Calu3 (cell line): ENCODE results near the gene DCST2. TPM values are rescaled to one million over a fixed set of nuclear protein-coding genes. Genes with fewer than 3 reads are reported as not detected.

ENCODE experiments used
- BruUV-seq: library from RNA; stranded (reverse); fragments of 400-500 nt; replicated peaks from 2 replicates; lab custom pipeline; 2021; lab: Mats Ljungman, UMichigan
- CTCF ChIA-PET: fragments of 300-600 bp; sonication (Branson Sonifier 250); formaldehyde crosslinking; loops from one replicate; lab custom pipeline; 2022; ENCODE audit warnings: antibody characterized with exemption; lab: Charles Lee
- DNase-seq: peaks from one replicate; pipeline ENCODE4 v3.0.0; 2022
- H3K27ac Mint-ChIP-seq: one replicate; pipeline ENCODE4 v1.8.0; 2022; ENCODE audit warnings: mixed read lengths; ENCODE audit not compliant: unreplicated experiment
- H3K27me3 Mint-ChIP-seq: one replicate; pipeline ENCODE4 v1.8.0; 2022; ENCODE audit warnings: mixed read lengths; ENCODE audit not compliant: unreplicated experiment
- H3K36me3 Mint-ChIP-seq: one replicate; pipeline ENCODE4 v1.8.0; 2022; ENCODE audit warnings: mild to moderate bottlenecking, moderate library complexity, mixed read lengths; ENCODE audit not compliant: insufficient read depth, unreplicated experiment
- H3K4me1 Mint-ChIP-seq: one replicate; pipeline ENCODE4 v1.8.0; 2022; ENCODE audit warnings: mild to moderate bottlenecking, low read depth, mixed read lengths; ENCODE audit not compliant: unreplicated experiment
- H3K4me3 Mint-ChIP-seq: one replicate; pipeline ENCODE4 v1.8.0; 2022; ENCODE audit warnings: mild to moderate bottlenecking, low read depth, moderate library complexity, mixed read lengths; ENCODE audit not compliant: unreplicated experiment
- H3K9me3 Mint-ChIP-seq: one replicate; pipeline ENCODE4 v1.8.0; 2022; ENCODE audit warnings: low read depth, mixed read lengths; ENCODE audit not compliant: unreplicated experiment
- CTCF ChIP-seq: fragments of 200-600 bp; IDR thresholded peaks from one replicate; pipeline ENCODE4 v1.8.0; 2022; ENCODE audit warnings: antibody characterized with exemption; ENCODE audit not compliant: unreplicated experiment
- intact Hi-C: fragments of 100-400 bp; cut with micrococcal nuclease; formaldehyde crosslinking; loops from one replicate; pipeline ENCODE4 v1.10.0; 2022; ENCODE audit not compliant: unreplicated experiment
- total RNA-seq: library from RNA; stranded (reverse); gene quantifications from 2 replicates; pipeline ENCODE4 v1.2.3, GENCODE V29; 2022

Gene DCST2
- total RNA-seq, 1 experiment from 2014 or later = 1.4 TPM

GRCh38 chr1:155037851-155038441, 4.4 kb upstream of the DCST2 start:
- Mint-ChIP-seq H3K27me3 (peaks cover 20% of the 10 kb centered on the region), H3K9me3 (no peaks in the 10 kb centered on the region), H3K36me3 (no peaks in the 10 kb centered on the region), H3K4me1 (peaks cover 17% of the 10 kb centered on the region), H3K4me3 (no peak overlapping the region), H3K27ac (no peak overlapping the region)
- intact Hi-C loops = no loop called here
- no TSS peak for BruUV-seq
- no peak for DNase-seq
- CTCF ChIA-PET = no interaction called here
- no peak for TF ChIP-seq CTCF

- CTCF ChIA-PET = interaction anchor here (1.2 kb wide), 1 partner anchor 8 kb away, joined by 4 read pairs; no protein-coding TSS in a partner anchor
- H3K4me3 Mint-ChIP-seq = no peak overlapping the region
- intact Hi-C loops = no loop called here
- BruUV-seq = no TSS peak
- DNase-seq = no peak
- no peak for TF ChIP-seq CTCF
- H3K27ac Mint-ChIP-seq = no peak overlapping the region
- peaks cover 20% of the 10 kb centered on the region for H3K27me3 Mint-ChIP-seq
- peaks cover 17% of the 10 kb centered on the region for H3K4me1 Mint-ChIP-seq
- no peaks in the 10 kb centered on the region for H3K9me3 Mint-ChIP-seq
- no peaks in the 10 kb centered on the region for H3K36me3 Mint-ChIP-seq
These were observed 3.5 kb upstream of the DCST2 start for GRCh38 chr1:155037043-155037442.

GRCh38 chr1:155035936-155036335, 2.4 kb upstream of the DCST2 start:
- BruUV-seq = no TSS peak
- Mint-ChIP-seq H3K27ac (no peak overlapping the region), H3K4me1 (peaks cover 17% of the 10 kb centered on the region), H3K36me3 (no peaks in the 10 kb centered on the region), H3K9me3 (no peaks in the 10 kb centered on the region), H3K27me3 (peaks cover 20% of the 10 kb centered on the region), H3K4me3 (no peak overlapping the region)
- intact Hi-C loops = no loop called here
- no peak for TF ChIP-seq CTCF
- CTCF ChIA-PET = no interaction called here
- no peak for DNase-seq

- Mint-ChIP-seq H3K27ac (no peak overlapping the region), H3K27me3 (peaks cover 22% of the 10 kb centered on the region), H3K9me3 (no peaks in the 10 kb centered on the region), H3K4me1 (peaks cover 17% of the 10 kb centered on the region), H3K36me3 (no peaks in the 10 kb centered on the region), H3K4me3 (no peak overlapping the region)
- DNase-seq = no peak
- CTCF ChIA-PET = interaction anchor here (1.9 kb wide), 1 partner anchor 16 kb away, joined by 5 read pairs; the partner anchor contains the start of gene ADAM15
- intact Hi-C loops = no loop called here
- no TSS peak for BruUV-seq
- TF ChIP-seq CTCF = no peak
These were observed 982 bp upstream of the DCST2 start for GRCh38 chr1:155034318-155035208.
